B cell (primary cell): ENCODE results near the gene TOP1. TPM values are rescaled to one million over a fixed set of nuclear protein-coding genes. Genes with fewer than 3 reads are reported as not detected.

Source experiments
- ATAC-seq: fragments of 200-7000 bp; cut with Tn5 transposase; one replicate; pipeline ENCODE4 v1.10.0; 2021; ENCODE audit warnings: low read depth, mild to moderate bottlenecking, moderate number of reproducible peaks, moderate library complexity
- CTCF ChIA-PET: fragments of 350-600 bp; sonication (Branson Sonifier 250); formaldehyde crosslinking; loops from one replicate; lab custom pipeline; 2021; ENCODE audit warnings: antibody characterized with exemption, inconsistent platforms; lab: Charles Lee
- POLR2A ChIA-PET: fragments of 350-600 bp; sonication (Branson Sonifier 250); formaldehyde crosslinking; loops from one replicate; lab custom pipeline; 2021; ENCODE audit warnings: antibody characterized with exemption; lab: Charles Lee
- DNase-seq: peaks from one replicate; pipeline ENCODE4 v3.0.0; 2013
- H2AFZ ChIP-seq: 2 replicates; pipeline ENCODE4 v1.6.1; 2012; ENCODE audit warnings: mild to moderate bottlenecking, low read depth, low read length; ENCODE audit not compliant: insufficient read depth, poor library complexity, severe bottlenecking
- H3K27ac ChIP-seq, 2 donors: 1 replicate in 1 of 2; 2 replicates in 1 of 2; pipeline ENCODE4 v1.5.1; 2012 to 2013; ENCODE audit warnings: low read length in 2 of 2, mild to moderate bottlenecking in 2 of 2, moderate library complexity in 1 of 2
- H3K27me3 ChIP-seq, 4 experiments: fragments of 200-600 bp in 1 of 4; sonication (generic) in 1 of 4; replicated peaks in 1 of 4; 1 replicate in 2 of 4; 2 replicates in 2 of 4; pipeline versions ENCODE4 v1.6.1 to v1.7.0; 2013 to 2016; ENCODE audit warnings: low read length in 3 of 4, mild to moderate bottlenecking in 2 of 4, mixed read lengths in 1 of 4, moderate library complexity in 1 of 4; ENCODE audit not compliant: insufficient read depth in 4 of 4, control insufficient read depth in 3 of 4; ENCODE audit errors: control extremely low read depth in 1 of 4
- H3K36me3 ChIP-seq, 2 experiments: replicated peaks in 1 of 2; 1 replicate in 1 of 2; 2 replicates in 1 of 2; pipeline versions ENCODE4 v1.6.1 to v1.7.1; 2013; ENCODE audit warnings: low read length in 1 of 2; ENCODE audit not compliant: insufficient read depth in 2 of 2, control insufficient read depth in 1 of 2; ENCODE audit errors: control extremely low read depth in 1 of 2, extremely low read depth in 1 of 2
- H3K4me1 ChIP-seq, 2 donors: fragments of 200-600 bp in 1 of 2; sonication (generic) in 1 of 2; 1 replicate in 1 of 2; 2 replicates in 1 of 2; pipeline versions ENCODE4 v1.5.1 to v1.6.1; 2013 to 2017; ENCODE audit warnings: low read length in 2 of 2; ENCODE audit not compliant: control insufficient read depth in 2 of 2, insufficient read depth in 2 of 2
- H3K4me2 ChIP-seq: replicated peaks from 2 replicates; pipeline ENCODE3; 2012; ENCODE audit warnings: mild to moderate bottlenecking, low read depth, low read length; ENCODE audit not compliant: poor library complexity, severe bottlenecking
- H3K4me3 ChIP-seq, 5 experiments: fragments of 200-600 bp in 1 of 5; sonication (generic) in 1 of 5; 1 replicate in 3 of 5; 2 replicates in 2 of 5; pipeline versions ENCODE4 v1.5.1 to v1.7.0; 2011 to 2016; ENCODE audit warnings: low read length in 4 of 5, mild to moderate bottlenecking in 4 of 5, low read depth in 2 of 5, control low read depth in 1 of 5, moderate library complexity in 1 of 5; ENCODE audit not compliant: insufficient read depth in 1 of 5; ENCODE audit errors: control extremely low read depth in 1 of 5, extremely low read depth in 1 of 5
- H3K79me2 ChIP-seq: fragments of 200-600 bp; sonication (generic); one replicate; pipeline ENCODE4 v1.6.0; 2016; ENCODE audit warnings: low read length; ENCODE audit not compliant: control insufficient read depth, insufficient read depth
- H3K9ac ChIP-seq: fragments of 200-600 bp; sonication (generic); 2 replicates; pipeline ENCODE4 v1.6.1; 2017; ENCODE audit warnings: mild to moderate bottlenecking, low read length, moderate library complexity
- H3K9me3 ChIP-seq, 3 donors: one replicate each; pipeline versions ENCODE4 v1.6.1 to v1.7.1; 2013; ENCODE audit warnings: low read length in 2 of 3; ENCODE audit not compliant: control insufficient read depth in 2 of 3, insufficient read depth in 1 of 3; ENCODE audit errors: control extremely low read depth in 1 of 3
- H4K20me1 ChIP-seq: 2 replicates; pipeline ENCODE4 v1.6.0; 2012; ENCODE audit warnings: mild to moderate bottlenecking, low read length; ENCODE audit not compliant: insufficient read depth, control insufficient read depth, poor library complexity, severe bottlenecking
- H3K27ac Mint-ChIP-seq: one replicate; pipeline ENCODE4 v1.8.0; 2021; ENCODE audit warnings: mixed read lengths
- H3K27me3 Mint-ChIP-seq: one replicate; pipeline ENCODE4 v1.8.0; 2021; ENCODE audit warnings: mixed read lengths
- H3K4me1 Mint-ChIP-seq: one replicate; pipeline ENCODE4 v1.8.0; 2021; ENCODE audit warnings: mixed read lengths
- H3K4me3 Mint-ChIP-seq: one replicate; pipeline ENCODE4 v1.8.0; 2021; ENCODE audit warnings: mixed read lengths
- H3K9me3 Mint-ChIP-seq: one replicate; pipeline ENCODE4 v1.8.0; 2022; ENCODE audit warnings: mixed read lengths; ENCODE audit not compliant: insufficient read depth
- EZH2 ChIP-seq: IDR thresholded peaks from 2 replicates; pipeline ENCODE4 v1.6.1; 2012; ENCODE audit warnings: borderline replicate concordance, low read depth, mild to moderate bottlenecking, moderate library complexity, low read length; ENCODE audit not compliant: insufficient read depth, poor library complexity, severe bottlenecking
- WGBS: methylation state at CpG from one replicate; pipeline ENCODE4 v1.1.5; 2013; ENCODE audit warnings: missing lambda C conversion rate; ENCODE audit not compliant: insufficient coverage; 5-methylcytosine and 5-hydroxymethylcytosine counted together
- intact Hi-C: fragments of 100-400 bp; cut with micrococcal nuclease; formaldehyde crosslinking; loops from one replicate; pipeline ENCODE4 v1.10.0; 2022
- polyA plus RNA-seq: library from polyadenylated mRNA; depleted of rRNA; stranded (reverse); fragments of >200 nt; gene quantifications from 2 replicates; pipeline ENCODE4 v1.2.3, GENCODE V29; 2012
- total RNA-seq, 2 donors: library from RNA; stranded (reverse); fragments of 120-200 nt in 1 of 2; gene quantifications; 1 replicate in 1 of 2; 2 replicates in 1 of 2; pipeline versions ENCODE4 v1.2.3 to v1.2.4, GENCODE V29; 2013 to 2022
- TF ChIP-seq, protein P1 (sequence below): fragments of 200-600 bp; IDR thresholded peaks from one replicate; pipeline ENCODE4 v1.8.0; 2022; ENCODE audit warnings: antibody characterized with exemption, mild to moderate bottlenecking

Gene TOP1
- total and polyA plus RNA-seq, 2 donors (not counting 1 experiment from before 2014, with no cell fraction given) = 5.4 to 44.9 TPM

DNA sequence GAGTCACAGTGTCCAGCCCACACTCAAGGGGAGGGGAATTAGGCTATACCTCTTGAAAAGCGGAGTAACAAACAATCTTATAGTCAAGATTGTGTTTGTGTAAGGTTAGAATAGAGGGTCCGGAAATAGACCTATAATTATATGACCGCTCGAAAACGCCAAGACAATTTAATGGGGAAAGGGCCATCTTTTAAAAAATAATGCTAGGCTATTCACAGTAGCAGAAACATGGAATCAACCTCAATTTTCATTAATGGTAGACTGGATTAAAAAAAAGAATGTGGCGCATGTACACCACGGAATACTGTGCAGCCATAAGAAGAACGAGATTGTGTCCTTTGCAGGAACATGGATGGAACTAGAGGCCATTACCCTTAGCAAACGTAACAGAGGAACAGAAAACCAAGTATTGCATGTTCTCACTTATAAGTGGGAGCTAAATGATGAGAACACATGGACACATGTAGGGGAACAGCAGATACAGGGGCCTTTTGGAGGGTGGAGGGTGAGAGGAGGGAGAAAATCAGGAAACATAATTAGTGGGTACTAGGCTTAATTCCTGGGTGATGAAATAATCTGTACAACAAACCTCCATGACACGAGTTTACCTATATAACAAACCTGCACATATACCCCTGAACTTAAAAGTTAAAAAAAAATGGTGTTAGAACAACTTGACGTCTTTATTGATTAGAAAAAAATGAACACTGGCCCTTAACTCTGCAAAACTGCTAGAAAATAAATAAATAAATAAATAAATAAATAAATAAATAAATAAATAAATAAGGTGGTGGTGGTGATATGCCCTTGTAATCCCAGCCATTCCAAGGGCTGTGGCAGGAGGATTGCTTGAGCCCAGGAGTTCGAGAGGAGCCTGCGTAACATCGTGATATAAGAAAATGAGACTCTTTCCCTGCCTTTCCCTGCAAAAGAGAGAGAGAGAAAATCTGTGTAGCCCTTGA is 30.3 kb downstream of the TOP1 start:
- peaks cover 62% of the 10 kb centered on the region for H3K4me1 Mint-ChIP-seq
- Histone ChIP-seq H3K36me3 (peaks cover 2 to 17% of the 10 kb centered on the region in 2 experiments), H3K4me3 (no peak overlapping the region), H3K4me2 (no peak overlapping the region), H4K20me1 (peaks cover 59% of the 10 kb centered on the region), H3K9me3 (peaks cover 0 to 6% (median 0%) of the 10 kb centered on the region in 3 donors), H2AFZ (no peak overlapping the region), H3K79me2 (peaks cover 85% of the 10 kb centered on the region), H3K27me3 (no peaks in the 10 kb centered on the region), H3K9ac (no peak overlapping the region), H3K27ac (no peak overlapping the region), H3K4me1 (peaks cover 12 to 14% of the 10 kb centered on the region in 2 donors)
- H3K27ac Mint-ChIP-seq = no peak overlapping the region
- no peaks in the 10 kb centered on the region for H3K9me3 Mint-ChIP-seq
- H3K4me3 Mint-ChIP-seq = no peak overlapping the region
- WGBS = 100% methylated on average over 6 of the region's 14 CpGs
- ChIA-PET CTCF (interaction anchor here (1.4 to 1.7 kb wide), 3 partner anchors 10 to 91 kb away, joined by 3 to 5 read pairs (median 5); no protein-coding TSS in a partner anchor), POLR2A (interaction anchor here (0.7 kb wide), 1 partner anchor 18 kb away, joined by 3 read pairs; no protein-coding TSS in a partner anchor)
- intact Hi-C loops = no loop called here
- no peaks in the 10 kb centered on the region for H3K27me3 Mint-ChIP-seq
- no peak for ATAC-seq
- DNase-seq = no peak
- no peak for TF ChIP-seq EZH2
- TF ChIP-seq, protein P1, sequence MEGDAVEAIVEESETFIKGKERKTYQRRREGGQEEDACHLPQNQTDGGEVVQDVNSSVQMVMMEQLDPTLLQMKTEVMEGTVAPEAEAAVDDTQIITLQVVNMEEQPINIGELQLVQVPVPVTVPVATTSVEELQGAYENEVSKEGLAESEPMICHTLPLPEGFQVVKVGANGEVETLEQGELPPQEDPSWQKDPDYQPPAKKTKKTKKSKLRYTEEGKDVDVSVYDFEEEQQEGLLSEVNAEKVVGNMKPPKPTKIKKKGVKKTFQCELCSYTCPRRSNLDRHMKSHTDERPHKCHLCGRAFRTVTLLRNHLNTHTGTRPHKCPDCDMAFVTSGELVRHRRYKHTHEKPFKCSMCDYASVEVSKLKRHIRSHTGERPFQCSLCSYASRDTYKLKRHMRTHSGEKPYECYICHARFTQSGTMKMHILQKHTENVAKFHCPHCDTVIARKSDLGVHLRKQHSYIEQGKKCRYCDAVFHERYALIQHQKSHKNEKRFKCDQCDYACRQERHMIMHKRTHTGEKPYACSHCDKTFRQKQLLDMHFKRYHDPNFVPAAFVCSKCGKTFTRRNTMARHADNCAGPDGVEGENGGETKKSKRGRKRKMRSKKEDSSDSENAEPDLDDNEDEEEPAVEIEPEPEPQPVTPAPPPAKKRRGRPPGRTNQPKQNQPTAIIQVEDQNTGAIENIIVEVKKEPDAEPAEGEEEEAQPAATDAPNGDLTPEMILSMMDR = no peak

- ChIA-PET POLR2A (no interaction called here), CTCF (interaction anchor here (1.1 to 7.7 kb wide), 8 partner anchors 9 to 278 kb away, joined by 3 to 112 read pairs (median 5); no protein-coding TSS in a partner anchor)
- intact Hi-C loops = loop anchor here (5.0 kb wide), 1 partner anchor 34 kb away; the partner anchor contains the start of gene TOP1
- Histone ChIP-seq H3K9ac (no peak overlapping the region), H2AFZ (no peak overlapping the region), H3K27me3 (no peaks in the 10 kb centered on the region), H3K79me2 (peaks cover 83% of the 10 kb centered on the region), H3K4me2 (no peak overlapping the region), H4K20me1 (peaks cover 58% of the 10 kb centered on the region), H3K4me3 (no peak overlapping the region), H3K36me3 (peaks cover 0 to 17% of the 10 kb centered on the region in 2 experiments), H3K9me3 (no peaks in the 10 kb centered on the region), H3K4me1 (peaks cover 19 to 23% of the 10 kb centered on the region in 2 donors), H3K27ac (no peak overlapping the region)
- Mint-ChIP-seq H3K9me3 (no peaks in the 10 kb centered on the region), H3K27me3 (no peaks in the 10 kb centered on the region), H3K4me1 (peaks cover 51% of the 10 kb centered on the region), H3K4me3 (no peak overlapping the region), H3K27ac (no peak overlapping the region)
- ATAC-seq = no peak
- 100% methylated on average over 3 of the region's 3 CpGs for WGBS
- no peak for TF ChIP-seq EZH2
- no peak for DNase-seq
These were observed 32.5 kb downstream of the TOP1 start for GRCh38 chr20:41061155-41061554.
